OCI-LY1 (cell line): ENCODE results near the gene TMCO5A.

Experiments used
- H2AFZ ChIP-seq: fragments of 200-600 bp; sonication (generic), shearing (Covaris generic); 2 replicates; pipeline ENCODE4 v1.6.0; 2014; ENCODE audit warnings: antibody characterized with exemption, mild to moderate bottlenecking, low read length
- H3F3A ChIP-seq: fragments of 200-600 bp; sonication (generic), shearing (Covaris generic); 2 replicates; pipeline ENCODE4 v1.6.0; 2014; ENCODE audit warnings: mild to moderate bottlenecking, antibody characterized with exemption, low read length, moderate library complexity; ENCODE audit not compliant: insufficient read depth
- H3K27ac ChIP-seq: fragments of 200-600 bp; sonication (generic); 2 replicates; pipeline ENCODE4 v1.5.1; 2014; ENCODE audit warnings: low read length, mixed run types, mild to moderate bottlenecking, low read depth; ENCODE audit not compliant: poor library complexity, severe bottlenecking
- H3K27me3 ChIP-seq: fragments of 200-600 bp; sonication (generic); 2 replicates; pipeline ENCODE4 v1.6.0; 2014; ENCODE audit warnings: antibody characterized with exemption, mild to moderate bottlenecking, low read length, moderate library complexity; ENCODE audit not compliant: insufficient read depth
- H3K36me3 ChIP-seq: fragments of 200-600 bp; sonication (generic); 2 replicates; pipeline ENCODE4 v1.6.1; 2014; ENCODE audit warnings: mild to moderate bottlenecking, antibody characterized with exemption, low read length, moderate library complexity, mixed read lengths; ENCODE audit not compliant: insufficient read depth
- H3K4me1 ChIP-seq: fragments of 200-600 bp; sonication (generic); 2 replicates; pipeline ENCODE4 v1.5.1; 2014; ENCODE audit warnings: mild to moderate bottlenecking, low read length, moderate library complexity; ENCODE audit not compliant: insufficient read depth, severe bottlenecking
- H3K4me2 ChIP-seq: fragments of 200-600 bp; sonication (generic), shearing (Covaris generic); 2 replicates; pipeline ENCODE4 v1.6.1; 2014; ENCODE audit warnings: low read length
- H3K4me3 ChIP-seq: fragments of 200-600 bp; sonication (generic); 2 replicates; pipeline ENCODE4 v1.5.1; 2014; ENCODE audit warnings: low read length, low read depth, mild to moderate bottlenecking, mixed read lengths; ENCODE audit not compliant: poor library complexity, severe bottlenecking
- H3K79me2 ChIP-seq: fragments of 200-600 bp; shearing (Covaris generic); 2 replicates; pipeline ENCODE4 v1.6.1; 2016; ENCODE audit warnings: mixed run types, low read length, mixed read lengths; ENCODE audit not compliant: insufficient read depth
- H3K9ac ChIP-seq: fragments of 200-600 bp; sonication (generic), shearing (Covaris generic); 2 replicates; pipeline ENCODE4 v1.6.1; 2014; ENCODE audit warnings: mild to moderate bottlenecking, low read length, mixed read lengths
- H3K9me2 ChIP-seq: fragments of 200-600 bp; sonication (generic), shearing (Covaris generic); 2 replicates; pipeline ENCODE4 v1.6.1; 2014; ENCODE audit warnings: low read depth, mild to moderate bottlenecking, low read length, mixed read lengths
- H3K9me3 ChIP-seq: fragments of 200-600 bp; shearing (Covaris generic); 2 replicates; pipeline ENCODE4 v1.6.1; 2014; ENCODE audit warnings: low read length, mixed read lengths
- H4K20me1 ChIP-seq: fragments of 200-600 bp; sonication (generic), shearing (Covaris generic); 2 replicates; pipeline ENCODE4 v1.6.0; 2016; ENCODE audit warnings: mild to moderate bottlenecking, low read length; ENCODE audit not compliant: insufficient read depth
- CTCF ChIP-seq: fragments of 200-600 bp; sonication (generic), shearing (Covaris generic); IDR thresholded peaks from 2 replicates; pipeline ENCODE4 v1.5.1; 2017; ENCODE audit warnings: mild to moderate bottlenecking, antibody characterized with exemption, low read length, moderate library complexity, mixed read lengths
- EZH2 ChIP-seq: fragments of 200-600 bp; sonication (generic), shearing (Covaris generic); IDR thresholded peaks from 2 replicates; pipeline ENCODE4 v1.8.0; 2017; ENCODE audit warnings: borderline replicate concordance, mixed run types, mild to moderate bottlenecking, antibody characterized with exemption, low read length, moderate library complexity, mixed read lengths

Gene TMCO5A

GRCh38 chr15:37929238-37929637, 5.2 kb upstream of the TMCO5A start:
- H3K9ac ChIP-seq: no peak overlapping the region
- no peak overlapping the region for H3K27ac ChIP-seq
- H3K79me2 ChIP-seq: no peaks in the 10 kb centered on the region
- no peak overlapping the region for H3K4me2 ChIP-seq
- H3F3A ChIP-seq: no peaks in the 10 kb centered on the region
- H3K4me1 ChIP-seq: no peaks in the 10 kb centered on the region
- no peak overlapping the region for H3K4me3 ChIP-seq
- H3K36me3 ChIP-seq: no peaks in the 10 kb centered on the region
- no peaks in the 10 kb centered on the region for H4K20me1 ChIP-seq
- H2AFZ ChIP-seq: no peak overlapping the region
- no peaks in the 10 kb centered on the region for H3K27me3 ChIP-seq
- no peaks in the 10 kb centered on the region for H3K9me2 ChIP-seq
- H3K9me3 ChIP-seq: no peaks in the 10 kb centered on the region
- TF ChIP-seq CTCF (no peak), EZH2 (no peak)

GRCh38 chr15:37931321-37931720, 3.1 kb upstream of the TMCO5A start:
- Histone ChIP-seq H4K20me1 (no peaks in the 10 kb centered on the region), H3K36me3 (no peaks in the 10 kb centered on the region), H3K9ac (no peak overlapping the region), H3K9me3 (no peaks in the 10 kb centered on the region), H3K9me2 (no peaks in the 10 kb centered on the region), H3K27ac (no peak overlapping the region), H2AFZ (no peak overlapping the region), H3K4me1 (no peaks in the 10 kb centered on the region), H3K4me3 (no peak overlapping the region), H3K79me2 (no peaks in the 10 kb centered on the region), H3F3A (no peaks in the 10 kb centered on the region), H3K4me2 (no peak overlapping the region), H3K27me3 (no peaks in the 10 kb centered on the region)
- TF ChIP-seq CTCF: no peak
- TF ChIP-seq EZH2: no peak

GRCh38 chr15:37931868-37932267, 2.6 kb upstream of the TMCO5A start:
- Histone ChIP-seq H3K79me2 (no peaks in the 10 kb centered on the region), H3K9me3 (no peaks in the 10 kb centered on the region), H2AFZ (no peak overlapping the region), H3K9ac (no peak overlapping the region), H3K36me3 (no peaks in the 10 kb centered on the region), H3F3A (no peaks in the 10 kb centered on the region), H3K9me2 (no peaks in the 10 kb centered on the region), H3K4me1 (no peaks in the 10 kb centered on the region), H3K27me3 (no peaks in the 10 kb centered on the region), H3K4me2 (no peak overlapping the region), H4K20me1 (no peaks in the 10 kb centered on the region), H3K27ac (no peak overlapping the region), H3K4me3 (no peak overlapping the region)
- TF ChIP-seq CTCF: no peak
- no peak for TF ChIP-seq EZH2
